ENCODE data around the gene MYH16.

- no peak for TF ChIP-seq CTCF (conservative IDR thresholded peaks at IDR 0.05; ENCODE audit: low read length)
- TF ChIP-seq EZH2phosphoT487 (IDR thresholded peaks at IDR 0.05; ENCODE audit: borderline replicate concordance, low read depth, low read length) = no peak
Observed at GRCh38 chr7:99344061-99344647, 71.5 kb downstream of the MYH16 start.
